Measurements from ENCODE around the gene FOXC2.

- TF ChIP-seq CTCF (IDR thresholded peaks at IDR 0.05; ENCODE audit: low read length) (no peak), EZH2 (optimal IDR thresholded peaks at IDR 0.05; ENCODE audit: low read depth, low read length) (no peak), EZH2phosphoT487 (IDR thresholded peaks at IDR 0.05; ENCODE audit: low read length) (no peak)
Measured at GRCh38 chr16:86531641-86532525, 34.7 kb upstream of the FOXC2 start.
